Activated CD4-positive, alpha-beta memory T cell treated with anti-CD3 and anti-CD28 coated beads, Interleukin-2, amount 10 ng/mL, durations not matched to agents 7 days and 5 days (primary cell): Measurements from ENCODE around the gene OSBPL1A. TPM values are rescaled to one million over a fixed set of nuclear protein-coding genes. Genes with fewer than 3 reads are reported as not detected.

Experiments used
- CTCF ChIA-PET: fragments of 350-600 bp; sonication (Branson Sonifier 250); formaldehyde crosslinking; loops from one replicate; lab custom pipeline; 2021; ENCODE audit warnings: antibody characterized with exemption, inconsistent platforms; lab: Charles Lee
- POLR2A ChIA-PET: fragments of 350-600 bp; sonication (Branson Sonifier 250); formaldehyde crosslinking; loops from one replicate; lab custom pipeline; 2021; ENCODE audit warnings: antibody characterized with exemption; lab: Charles Lee
- DNase-seq: peaks from one replicate; pipeline ENCODE4 v3.0.0-alpha.2; 2020
- H3K27ac Mint-ChIP-seq: one replicate; pipeline ENCODE4 v1.8.0; 2021; ENCODE audit warnings: mild to moderate bottlenecking, mixed read lengths
- H3K27me3 Mint-ChIP-seq: one replicate; pipeline ENCODE4 v1.8.0; 2021; ENCODE audit warnings: mixed read lengths
- H3K36me3 Mint-ChIP-seq: one replicate; pipeline ENCODE4 v1.8.0; 2021; ENCODE audit warnings: low read depth, mixed read lengths
- H3K4me1 Mint-ChIP-seq: one replicate; pipeline ENCODE4 v1.8.0; 2021; ENCODE audit warnings: mixed read lengths
- H3K4me3 Mint-ChIP-seq: one replicate; pipeline ENCODE4 v1.8.0; 2021; ENCODE audit warnings: mild to moderate bottlenecking, mixed read lengths
- H3K9me3 Mint-ChIP-seq: one replicate; pipeline ENCODE4 v1.8.0; 2021; ENCODE audit warnings: mixed read lengths
- total RNA-seq, 2 experiments: library from RNA; stranded (reverse); gene quantifications; one replicate each; pipeline ENCODE4 v1.2.3, GENCODE V29; 2021

Gene OSBPL1A
- total RNA-seq, 2 experiments from 2014 or later: 0.53 to 0.93 TPM

DNA sequence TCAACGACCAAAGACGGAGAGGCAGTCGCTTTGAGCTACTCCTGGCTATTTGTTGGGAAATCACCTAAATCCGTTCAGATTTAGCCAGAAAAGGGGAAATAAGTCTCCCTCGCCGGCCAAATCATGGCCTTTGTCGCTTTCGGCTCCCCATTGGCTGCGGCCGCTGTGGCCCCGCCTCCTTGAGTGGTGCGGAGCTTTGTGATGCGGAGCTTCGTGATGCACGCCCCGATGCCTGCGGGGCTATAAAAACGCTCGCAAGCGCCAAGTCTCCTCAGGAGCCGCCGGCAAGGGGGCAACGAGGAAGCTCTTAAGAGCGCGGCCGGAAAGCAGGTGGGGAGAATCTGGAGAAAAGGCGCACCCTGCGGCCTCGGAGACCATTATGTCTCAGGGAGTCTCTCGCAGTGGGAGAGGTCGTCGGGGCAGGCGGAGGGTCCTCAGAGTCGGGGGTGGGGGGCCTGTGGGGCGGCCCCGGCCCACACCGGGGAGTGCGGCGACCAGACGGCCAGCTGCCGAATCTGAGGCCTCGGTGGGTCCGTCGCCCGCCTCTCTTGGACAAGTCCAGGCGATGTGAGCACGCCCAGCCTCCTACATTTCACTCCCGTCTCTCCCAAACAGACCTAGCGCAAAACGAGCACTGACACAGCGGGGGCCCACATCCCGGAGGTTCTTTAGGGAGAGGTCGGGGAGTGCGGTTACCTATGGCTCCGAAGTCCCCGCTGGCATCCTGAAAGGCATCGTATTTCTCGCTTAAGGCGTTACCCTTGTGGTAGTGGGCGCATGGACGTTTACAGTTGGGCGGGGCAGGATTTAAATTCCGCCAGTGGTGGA, 258.6 kb downstream of the OSBPL1A start, which contains the start of gene CABYR:
Gene CABYR, plus strand, starts transcription at position 274 of the 828 bp plus-strand sequence. CDS start 4,053 bp downstream, outside the sequence.
- H3K4me1 Mint-ChIP-seq: peaks cover 32% of the 10 kb centered on the region
- POLR2A ChIA-PET: interaction anchor here (0.7 to 1.2 kb wide), 5 partner anchors 11 to 247 kb away, joined by 3 to 5 read pairs (median 3); no protein-coding TSS in a partner anchor
- peaks cover 22% of the 10 kb centered on the region for H3K36me3 Mint-ChIP-seq
- CTCF ChIA-PET: interaction anchor here (0.6 to 1.5 kb wide), 6 partner anchors 11 to 517 kb away, joined by 3 to 5 read pairs (median 3); no protein-coding TSS in a partner anchor
- DNase-seq: peak; percentile 68
- H3K27ac Mint-ChIP-seq: no peak within 1 kb of the TSS
- peaks cover 29% of the 10 kb centered on the region for H3K27me3 Mint-ChIP-seq
- peak within 1 kb of the TSS; percentile 78 for H3K4me3 Mint-ChIP-seq
- H3K9me3 Mint-ChIP-seq: no peaks in the 10 kb centered on the region

DNA sequence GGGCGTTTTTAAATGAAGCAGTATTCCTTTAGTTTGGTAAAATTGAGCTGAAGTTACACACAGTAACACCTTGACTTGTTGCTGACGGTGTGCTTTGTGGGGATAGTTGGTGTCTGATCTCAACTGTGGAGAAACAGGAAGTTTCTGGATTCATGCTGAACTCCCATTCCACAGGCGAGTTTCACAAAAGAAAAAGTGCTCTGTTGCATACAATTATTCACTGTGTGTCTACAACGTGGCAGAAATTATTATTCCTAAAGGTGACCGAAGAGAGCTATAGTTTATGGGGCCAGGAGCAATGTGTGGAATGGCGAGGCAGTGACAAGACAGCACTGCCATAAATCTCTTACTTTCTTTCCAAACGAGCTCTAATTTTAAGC, 259.2 kb downstream of the OSBPL1A start:
- Mint-ChIP-seq H3K9me3 (no peaks in the 10 kb centered on the region), H3K36me3 (peaks cover 26% of the 10 kb centered on the region), H3K4me1 (peaks cover 32% of the 10 kb centered on the region), H3K27ac (no peak overlapping the region), H3K4me3 (peak overlapping the region; percentile 78), H3K27me3 (peaks cover 28% of the 10 kb centered on the region)
- ChIA-PET CTCF (interaction anchor here (0.8 to 1.5 kb wide), 4 partner anchors 10 to 517 kb away, joined by 3 to 5 read pairs (median 3); no protein-coding TSS in a partner anchor), POLR2A (interaction anchor here (0.7 to 1.2 kb wide), 5 partner anchors 11 to 247 kb away, joined by 3 to 5 read pairs (median 3); no protein-coding TSS in a partner anchor)
- no peak for DNase-seq

- Mint-ChIP-seq H3K36me3 (peaks cover 39% of the 10 kb centered on the region), H3K4me1 (peaks cover 32% of the 10 kb centered on the region), H3K27ac (no peak overlapping the region), H3K27me3 (peaks cover 25% of the 10 kb centered on the region), H3K9me3 (no peaks in the 10 kb centered on the region), H3K4me3 (no peak overlapping the region)
- ChIA-PET CTCF (no interaction called here), POLR2A (interaction anchor here (1.0 kb wide), 1 partner anchor 45 kb away, joined by 3 read pairs; no protein-coding TSS in a partner anchor)
- no peak for DNase-seq
Observed at GRCh38 chr18:24136967-24137373, 260.7 kb downstream of the OSBPL1A start.

- H3K9me3 Mint-ChIP-seq: no peaks in the 10 kb centered on the region
- H3K4me1 Mint-ChIP-seq: no peaks in the 10 kb centered on the region
- no peak overlapping the region for H3K4me3 Mint-ChIP-seq
- POLR2A ChIA-PET: no interaction called here
- no peak overlapping the region for H3K27ac Mint-ChIP-seq
- CTCF ChIA-PET: no interaction called here
- H3K27me3 Mint-ChIP-seq: no peaks in the 10 kb centered on the region
- DNase-seq: no peak
- H3K36me3 Mint-ChIP-seq: peaks cover 53% of the 10 kb centered on the region
Observed at GRCh38 chr18:24130494-24130893, 267.1 kb downstream of the OSBPL1A start.

GRCh38 chr18:24128700-24129099, 268.9 kb downstream of the OSBPL1A start:
- no peaks in the 10 kb centered on the region for H3K27me3 Mint-ChIP-seq
- CTCF ChIA-PET: no interaction called here
- H3K4me3 Mint-ChIP-seq: no peak overlapping the region
- POLR2A ChIA-PET: no interaction called here
- peaks cover 56% of the 10 kb centered on the region for H3K36me3 Mint-ChIP-seq
- H3K9me3 Mint-ChIP-seq: no peaks in the 10 kb centered on the region
- no peak for DNase-seq
- H3K27ac Mint-ChIP-seq: no peak overlapping the region
- H3K4me1 Mint-ChIP-seq: no peaks in the 10 kb centered on the region

DNA sequence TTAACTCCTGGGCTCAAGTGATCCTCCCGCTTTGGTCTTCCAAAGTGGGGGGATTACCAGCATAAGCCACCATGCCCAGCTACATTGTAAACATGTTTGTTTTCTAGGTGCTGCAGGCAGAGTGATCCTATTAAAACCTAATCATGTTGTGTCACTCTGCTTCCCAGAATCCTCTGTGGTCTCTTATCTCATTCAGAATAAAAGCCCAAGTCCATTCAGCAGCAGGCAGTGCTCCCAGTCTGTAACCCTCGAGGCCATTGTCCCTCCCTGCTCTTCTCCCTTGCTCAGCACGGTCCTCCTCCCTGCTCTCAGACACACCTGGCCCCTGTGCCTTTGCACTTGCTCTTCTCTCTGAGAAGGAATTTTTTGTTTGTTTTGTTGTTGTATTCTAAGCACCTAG, 269.9 kb downstream of the OSBPL1A start:
- H3K4me3 Mint-ChIP-seq: no peak overlapping the region
- no peaks in the 10 kb centered on the region for H3K9me3 Mint-ChIP-seq
- no peak for DNase-seq
- ChIA-PET CTCF (interaction anchor here (0.6 kb wide), 1 partner anchor 11 kb away, joined by 3 read pairs; the partner anchor contains the start of gene CABYR), POLR2A (interaction anchor here (0.6 to 1.1 kb wide), 2 partner anchors 11 to 676 kb away, joined by 3 read pairs; partner anchors contain the start of gene CABYR)
- H3K4me1 Mint-ChIP-seq: no peaks in the 10 kb centered on the region
- no peak overlapping the region for H3K27ac Mint-ChIP-seq
- H3K36me3 Mint-ChIP-seq: peaks cover 54% of the 10 kb centered on the region
- no peaks in the 10 kb centered on the region for H3K27me3 Mint-ChIP-seq

- POLR2A ChIA-PET: no interaction called here
- H3K9me3 Mint-ChIP-seq: no peaks in the 10 kb centered on the region
- DNase-seq: no peak
- H3K27me3 Mint-ChIP-seq: no peaks in the 10 kb centered on the region
- CTCF ChIA-PET: no interaction called here
- no peak overlapping the region for H3K27ac Mint-ChIP-seq
- no peak overlapping the region for H3K4me3 Mint-ChIP-seq
- H3K4me1 Mint-ChIP-seq: no peaks in the 10 kb centered on the region
- peaks cover 57% of the 10 kb centered on the region for H3K36me3 Mint-ChIP-seq
Observed at GRCh38 chr18:24126155-24126961, 271.3 kb downstream of the OSBPL1A start.

DNA sequence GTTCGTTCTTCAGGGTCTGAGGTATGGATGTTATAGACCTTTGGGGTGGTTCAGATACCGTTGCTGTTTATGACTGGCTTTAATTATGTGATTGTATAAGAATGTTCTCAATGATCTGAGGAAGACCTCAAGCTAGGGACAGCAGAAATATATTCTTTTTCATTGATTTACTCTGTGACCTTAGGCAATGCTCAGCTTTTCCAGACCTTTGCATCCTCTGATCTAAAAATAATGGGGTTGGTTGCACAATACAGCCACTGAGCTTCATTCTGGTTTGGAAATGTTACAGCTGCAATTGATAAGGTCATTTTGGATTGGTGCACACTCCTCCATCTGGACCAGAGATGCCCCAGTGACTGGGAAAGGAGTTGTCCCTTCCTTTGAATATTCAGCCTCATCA, 276.0 kb downstream of the OSBPL1A start:
- Mint-ChIP-seq H3K27ac (no peak overlapping the region), H3K4me1 (no peaks in the 10 kb centered on the region), H3K36me3 (peaks cover 57% of the 10 kb centered on the region), H3K27me3 (no peaks in the 10 kb centered on the region), H3K9me3 (no peaks in the 10 kb centered on the region), H3K4me3 (no peak overlapping the region)
- no peak for DNase-seq
- ChIA-PET CTCF (no interaction called here), POLR2A (interaction anchor here (1.0 to 1.6 kb wide), 2 partner anchors 17 to 106 kb away, joined by 3 to 5 read pairs; partner anchors contain the start of gene CABYR)

DNA sequence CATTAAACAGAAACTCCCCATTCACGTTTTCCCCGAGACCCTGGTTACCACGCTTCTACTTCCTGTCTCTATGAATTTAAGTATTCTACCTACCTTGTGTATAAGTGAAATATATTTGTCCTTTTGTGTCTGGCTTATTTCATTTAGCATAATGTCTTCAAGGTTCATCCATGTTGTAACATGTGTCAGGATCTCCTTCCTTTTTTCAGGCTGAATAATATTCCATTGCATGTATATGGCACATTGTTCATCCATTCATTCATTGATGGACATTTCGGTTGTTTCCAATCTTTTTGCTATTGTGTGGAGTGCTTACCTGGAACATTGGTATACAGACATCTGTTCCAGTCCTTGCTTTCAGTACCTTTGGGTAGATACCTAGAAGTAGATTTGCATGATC, 276.9 kb downstream of the OSBPL1A start:
- DNase-seq: no peak
- ChIA-PET POLR2A (interaction anchor here (1.6 kb wide), 1 partner anchor 18 kb away, joined by 5 read pairs; the partner anchor contains the start of gene CABYR), CTCF (interaction anchor here (1.7 kb wide), 1 partner anchor 202 kb away, joined by 8 read pairs; no protein-coding TSS in a partner anchor)
- H3K4me1 Mint-ChIP-seq: peaks cover 3% of the 10 kb centered on the region
- no peak overlapping the region for H3K27ac Mint-ChIP-seq
- peaks cover 61% of the 10 kb centered on the region for H3K36me3 Mint-ChIP-seq
- no peaks in the 10 kb centered on the region for H3K27me3 Mint-ChIP-seq
- no peak overlapping the region for H3K4me3 Mint-ChIP-seq
- no peaks in the 10 kb centered on the region for H3K9me3 Mint-ChIP-seq

DNA sequence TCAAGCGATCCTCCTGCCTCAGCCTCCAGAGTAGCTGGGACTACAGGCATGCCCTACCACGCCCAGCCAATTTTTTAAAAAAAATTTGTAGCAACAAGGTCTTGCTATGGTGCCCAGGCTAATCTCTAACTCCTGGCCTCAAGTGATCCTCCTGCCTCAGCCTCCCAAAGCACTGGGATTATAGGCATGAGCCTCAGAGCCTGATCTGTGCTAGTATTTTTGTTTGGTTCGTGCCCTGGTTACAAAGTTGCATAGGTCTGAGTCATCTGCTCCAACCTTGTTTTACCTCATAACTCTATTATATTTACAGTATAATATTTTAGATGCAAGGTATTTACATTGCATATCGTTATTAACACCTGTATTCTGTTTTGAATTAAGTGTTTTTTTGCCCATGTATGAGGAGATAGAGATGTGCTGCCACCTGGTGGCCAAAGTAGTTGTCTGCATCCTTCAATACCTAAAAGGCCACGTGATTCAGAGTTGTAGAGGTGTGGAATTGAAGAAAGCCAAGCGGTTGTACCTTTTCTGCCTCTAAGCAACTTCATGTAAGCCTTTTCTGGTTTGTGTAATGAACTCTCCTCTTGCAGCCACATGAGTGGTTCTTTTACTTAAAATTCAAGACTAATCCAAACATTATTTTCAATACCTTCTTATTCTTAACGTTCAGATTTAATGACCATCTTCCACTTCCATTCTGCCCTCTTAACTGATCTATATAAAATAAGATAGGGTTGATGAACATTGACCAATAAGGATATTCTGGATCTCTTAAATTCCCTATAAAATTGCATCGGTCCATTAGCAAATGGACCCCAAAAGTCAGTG, 278.7 kb downstream of the OSBPL1A start:
- Mint-ChIP-seq H3K9me3 (no peaks in the 10 kb centered on the region), H3K27ac (peak overlapping the region; percentile 34), H3K4me1 (peaks cover 20% of the 10 kb centered on the region), H3K27me3 (no peaks in the 10 kb centered on the region), H3K4me3 (no peak overlapping the region), H3K36me3 (peaks cover 61% of the 10 kb centered on the region)
- CTCF ChIA-PET: interaction anchor here (1.0 to 1.7 kb wide), 5 partner anchors 11 to 294 kb away, joined by 3 to 8 read pairs (median 3); no protein-coding TSS in a partner anchor
- POLR2A ChIA-PET: no interaction called here
- peak; percentile 83 for DNase-seq

DNA sequence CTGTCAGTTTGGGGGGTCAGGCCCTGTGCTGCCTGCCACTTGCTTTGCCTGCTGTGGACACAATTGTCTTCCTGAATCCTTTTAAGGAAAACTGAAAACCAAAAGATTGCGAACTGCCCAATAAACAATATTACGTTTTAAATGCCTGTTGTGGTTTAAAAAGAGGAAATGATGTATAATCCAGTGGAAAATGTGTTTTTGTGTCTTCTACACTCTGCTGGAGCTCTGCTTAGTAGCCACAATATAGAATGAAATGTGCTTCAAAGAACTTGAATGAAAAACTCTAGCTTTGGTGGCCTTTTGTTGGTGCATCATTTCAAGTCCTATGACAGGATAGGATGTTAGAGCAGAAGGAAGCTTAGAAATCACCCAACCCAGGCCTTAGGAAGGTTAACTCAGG, 282.0 kb downstream of the OSBPL1A start:
- Mint-ChIP-seq H3K4me3 (no peak overlapping the region), H3K27me3 (no peaks in the 10 kb centered on the region), H3K36me3 (peaks cover 55% of the 10 kb centered on the region)

More for the DNA sequence above, 282.0 kb downstream of the OSBPL1A start:
- no peak for DNase-seq
- Mint-ChIP-seq H3K9me3 (no peaks in the 10 kb centered on the region), H3K4me1 (peaks cover 36% of the 10 kb centered on the region), H3K27ac (peak overlapping the region; percentile 37)
- ChIA-PET POLR2A (no interaction called here), CTCF (interaction anchor here (1.5 to 2.0 kb wide), 2 partner anchors 102 to 197 kb away, joined by 3 to 6 read pairs; partner anchors contain the start of gene TTC39C)
